A549 (cell line): ENCODE data around the gene CLEC2D.

Source experiments
- EHMT2 ChIP-seq: fragments of 200-600 bp; sonication (generic); IDR thresholded peaks from 2 replicates; pipeline ENCODE4 v1.6.1; 2016; ENCODE audit warnings: antibody characterized with exemption, low read depth, mild to moderate bottlenecking, moderate library complexity
- MAX ChIP-seq: IDR thresholded peaks from 2 replicates; pipeline ENCODE4 v1.6.1; 2012
- NFE2L2 ChIP-seq: fragments of 150-350 bp; conservative IDR thresholded peaks from 2 replicates; pipeline ENCODE4 v1.6.1; 2014; ENCODE audit warnings: low read length

- TF ChIP-seq EHMT2 (no peak), NFE2L2 (no peak), MAX (no peak)
These were observed 20.0 kb upstream of the CLEC2D start for GRCh38 chr12:9649532-9649940.
